DMS153 treated with DMSO at 0.1 percent for 48 hours (cell line): Measurements from ENCODE around the gene TRIM16.
"Not testable (repeated sequence)": the region's sequence is repeated elsewhere in the genome, so short reads cannot be mapped to it uniquely, and the experiment has no call there.

ENCODE experiments used
- DNase-seq: peaks from one replicate; lab custom pipeline; 2025; ENCODE audit not compliant: unreplicated experiment; lab: John Stamatoyannopoulos, UW

TRIM16 gene

GRCh38 chr17:15619331-15620058, 64.6 kb downstream of the TRIM16 start, which contains the start of gene FBXW10B:
Gene FBXW10B, minus strand, starts transcription at chr17:15619704. Its CDS starts 192 bp downstream, at chr17:15619512.
- DNase-seq, result not testable (repeated sequence)

GRCh38 chr17:15616828-15617227, 67.3 kb downstream of the TRIM16 start:
- not testable (repeated sequence) for DNase-seq

- DNase-seq, result not testable (repeated sequence)
Observed at GRCh38 chr17:15615850-15616249, 68.3 kb downstream of the TRIM16 start.

GRCh38 chr17:15613111-15613510, 71.0 kb downstream of the TRIM16 start:
- not testable (repeated sequence) for DNase-seq

GRCh38 chr17:15592960-15593359, 91.2 kb downstream of the TRIM16 start:
- not testable (repeated sequence) for DNase-seq

GRCh38 chr17:15591986-15592385, 92.1 kb downstream of the TRIM16 start:
- not testable (repeated sequence) for DNase-seq

- DNase-seq, result not testable (repeated sequence)
Observed at GRCh38 chr17:15590844-15591243, 93.3 kb downstream of the TRIM16 start.

- not testable (repeated sequence) for DNase-seq
Observed at GRCh38 chr17:15589544-15590536, 94.3 kb downstream of the TRIM16 start.

- not testable (repeated sequence) for DNase-seq
Observed at GRCh38 chr17:15588017-15588416, 96.1 kb downstream of the TRIM16 start.

- DNase-seq, result not testable (repeated sequence)
Observed at GRCh38 chr17:15583313-15583712, 100.8 kb downstream of the TRIM16 start.

- DNase-seq, result not testable (repeated sequence)
Observed at GRCh38 chr17:15581462-15581861, 102.6 kb downstream of the TRIM16 start.
